ENCODE data around the gene CCDC102A. TPM values are rescaled to one million over a fixed set of nuclear protein-coding genes. Genes with fewer than 3 reads are reported as not detected.

CCDC102A gene
- total and polyA plus RNA-seq, 2 of the 13 experiments (the other 11 are each of a cell fraction or from before 2014, with no cell fraction given): 2.1 to 2.8 TPM

- TF ChIP-seq, protein P1, sequence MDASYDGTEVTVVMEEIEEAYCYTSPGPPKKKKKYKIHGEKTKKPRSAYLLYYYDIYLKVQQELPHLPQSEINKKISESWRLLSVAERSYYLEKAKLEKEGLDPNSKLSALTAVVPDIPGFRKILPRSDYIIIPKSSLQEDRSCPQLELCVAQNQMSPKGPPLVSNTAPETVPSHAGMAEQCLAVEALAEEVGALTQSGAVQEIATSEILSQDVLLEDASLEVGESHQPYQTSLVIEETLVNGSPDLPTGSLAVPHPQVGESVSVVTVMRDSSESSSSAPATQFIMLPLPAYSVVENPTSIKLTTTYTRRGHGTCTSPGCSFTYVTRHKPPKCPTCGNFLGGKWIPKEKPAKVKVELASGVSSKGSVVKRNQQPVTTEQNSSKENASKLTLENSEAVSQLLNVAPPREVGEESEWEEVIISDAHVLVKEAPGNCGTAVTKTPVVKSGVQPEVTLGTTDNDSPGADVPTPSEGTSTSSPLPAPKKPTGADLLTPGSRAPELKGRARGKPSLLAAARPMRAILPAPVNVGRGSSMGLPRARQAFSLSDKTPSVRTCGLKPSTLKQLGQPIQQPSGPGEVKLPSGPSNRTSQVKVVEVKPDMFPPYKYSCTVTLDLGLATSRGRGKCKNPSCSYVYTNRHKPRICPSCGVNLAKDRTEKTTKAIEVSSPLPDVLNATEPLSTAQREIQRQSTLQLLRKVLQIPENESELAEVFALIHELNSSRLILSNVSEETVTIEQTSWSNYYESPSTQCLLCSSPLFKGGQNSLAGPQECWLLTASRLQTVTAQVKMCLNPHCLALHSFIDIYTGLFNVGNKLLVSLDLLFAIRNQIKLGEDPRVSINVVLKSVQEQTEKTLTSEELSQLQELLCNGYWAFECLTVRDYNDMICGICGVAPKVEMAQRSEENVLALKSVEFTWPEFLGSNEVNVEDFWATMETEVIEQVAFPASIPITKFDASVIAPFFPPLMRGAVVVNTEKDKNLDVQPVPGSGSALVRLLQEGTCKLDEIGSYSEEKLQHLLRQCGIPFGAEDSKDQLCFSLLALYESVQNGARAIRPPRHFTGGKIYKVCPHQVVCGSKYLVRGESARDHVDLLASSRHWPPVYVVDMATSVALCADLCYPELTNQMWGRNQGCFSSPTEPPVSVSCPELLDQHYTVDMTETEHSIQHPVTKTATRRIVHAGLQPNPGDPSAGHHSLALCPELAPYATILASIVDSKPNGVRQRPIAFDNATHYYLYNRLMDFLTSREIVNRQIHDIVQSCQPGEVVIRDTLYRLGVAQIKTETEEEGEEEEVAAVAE (CRISPR knock-in tag; IDR thresholded peaks at IDR 0.05; ENCODE audit: borderline replicate concordance): no peak
- TF ChIP-seq ZBTB38 (CRISPR knock-in tag; IDR thresholded peaks at IDR 0.05): peak; percentile 98
- 0 out of 2 replicates have a peak, but pooled peaks have one; percentile 17 for TF ChIP-seq YEATS2 (CRISPR knock-in tag; IDR thresholded peaks at IDR 0.05; ENCODE audit: borderline replicate concordance)
- TF ChIP-seq ZSCAN9 (CRISPR knock-in tag; IDR thresholded peaks at IDR 0.05; ENCODE audit: borderline replicate concordance): no peak
- no peak; the same call in 1 of the 2 replicates for TF ChIP-seq DMAP1 (CRISPR knock-in tag; IDR thresholded peaks at IDR 0.05)
- no peak for TF ChIP-seq ELF1 (CRISPR knock-in tag; IDR thresholded peaks at IDR 0.05)
- 0 out of 2 replicates have a peak, but pooled peaks have one; percentile 44 for TF ChIP-seq ZNF572 (CRISPR knock-in tag; IDR thresholded peaks at IDR 0.05)
- TF ChIP-seq, protein P2, sequence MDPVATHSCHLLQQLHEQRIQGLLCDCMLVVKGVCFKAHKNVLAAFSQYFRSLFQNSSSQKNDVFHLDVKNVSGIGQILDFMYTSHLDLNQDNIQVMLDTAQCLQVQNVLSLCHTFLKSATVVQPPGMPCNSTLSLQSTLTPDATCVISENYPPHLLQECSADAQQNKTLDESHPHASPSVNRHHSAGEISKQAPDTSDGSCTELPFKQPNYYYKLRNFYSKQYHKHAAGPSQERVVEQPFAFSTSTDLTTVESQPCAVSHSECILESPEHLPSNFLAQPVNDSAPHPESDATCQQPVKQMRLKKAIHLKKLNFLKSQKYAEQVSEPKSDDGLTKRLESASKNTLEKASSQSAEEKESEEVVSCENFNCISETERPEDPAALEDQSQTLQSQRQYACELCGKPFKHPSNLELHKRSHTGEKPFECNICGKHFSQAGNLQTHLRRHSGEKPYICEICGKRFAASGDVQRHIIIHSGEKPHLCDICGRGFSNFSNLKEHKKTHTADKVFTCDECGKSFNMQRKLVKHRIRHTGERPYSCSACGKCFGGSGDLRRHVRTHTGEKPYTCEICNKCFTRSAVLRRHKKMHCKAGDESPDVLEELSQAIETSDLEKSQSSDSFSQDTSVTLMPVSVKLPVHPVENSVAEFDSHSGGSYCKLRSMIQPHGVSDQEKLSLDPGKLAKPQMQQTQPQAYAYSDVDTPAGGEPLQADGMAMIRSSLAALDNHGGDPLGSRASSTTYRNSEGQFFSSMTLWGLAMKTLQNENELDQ (CRISPR knock-in tag; IDR thresholded peaks at IDR 0.05; ENCODE audit: borderline replicate concordance): no peak
- TF ChIP-seq RFX3 (CRISPR knock-in tag; IDR thresholded peaks at IDR 0.05): no peak
- no peak for TF ChIP-seq TRIM24 (CRISPR knock-in tag; IDR thresholded peaks at IDR 0.05)
- no peak for TF ChIP-seq ZSCAN30 (CRISPR knock-in tag; IDR thresholded peaks at IDR 0.05)
- TF ChIP-seq, protein P3, sequence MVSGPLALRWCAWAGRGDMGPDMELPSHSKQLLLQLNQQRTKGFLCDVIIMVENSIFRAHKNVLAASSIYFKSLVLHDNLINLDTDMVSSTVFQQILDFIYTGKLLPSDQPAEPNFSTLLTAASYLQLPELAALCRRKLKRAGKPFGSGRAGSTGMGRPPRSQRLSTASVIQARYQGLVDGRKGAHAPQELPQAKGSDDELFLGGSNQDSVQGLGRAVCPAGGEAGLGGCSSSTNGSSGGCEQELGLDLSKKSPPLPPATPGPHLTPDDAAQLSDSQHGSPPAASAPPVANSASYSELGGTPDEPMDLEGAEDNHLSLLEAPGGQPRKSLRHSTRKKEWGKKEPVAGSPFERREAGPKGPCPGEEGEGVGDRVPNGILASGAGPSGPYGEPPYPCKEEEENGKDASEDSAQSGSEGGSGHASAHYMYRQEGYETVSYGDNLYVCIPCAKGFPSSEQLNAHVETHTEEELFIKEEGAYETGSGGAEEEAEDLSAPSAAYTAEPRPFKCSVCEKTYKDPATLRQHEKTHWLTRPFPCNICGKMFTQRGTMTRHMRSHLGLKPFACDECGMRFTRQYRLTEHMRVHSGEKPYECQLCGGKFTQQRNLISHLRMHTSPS (CRISPR knock-in tag; IDR thresholded peaks at IDR 0.05; ENCODE audit: low read depth): no peak
- TF ChIP-seq TMF1 (CRISPR knock-in tag; IDR thresholded peaks at IDR 0.05; ENCODE audit: low read depth): no peak
- TF ChIP-seq, protein P4, sequence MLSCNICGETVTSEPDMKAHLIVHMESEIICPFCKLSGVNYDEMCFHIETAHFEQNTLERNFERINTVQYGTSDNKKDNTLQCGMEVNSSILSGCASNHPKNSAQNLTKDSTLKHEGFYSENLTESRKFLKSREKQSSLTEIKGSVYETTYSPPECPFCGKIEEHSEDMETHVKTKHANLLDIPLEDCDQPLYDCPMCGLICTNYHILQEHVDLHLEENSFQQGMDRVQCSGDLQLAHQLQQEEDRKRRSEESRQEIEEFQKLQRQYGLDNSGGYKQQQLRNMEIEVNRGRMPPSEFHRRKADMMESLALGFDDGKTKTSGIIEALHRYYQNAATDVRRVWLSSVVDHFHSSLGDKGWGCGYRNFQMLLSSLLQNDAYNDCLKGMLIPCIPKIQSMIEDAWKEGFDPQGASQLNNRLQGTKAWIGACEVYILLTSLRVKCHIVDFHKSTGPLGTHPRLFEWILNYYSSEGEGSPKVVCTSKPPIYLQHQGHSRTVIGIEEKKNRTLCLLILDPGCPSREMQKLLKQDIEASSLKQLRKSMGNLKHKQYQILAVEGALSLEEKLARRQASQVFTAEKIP (CRISPR knock-in tag; IDR thresholded peaks at IDR 0.05; ENCODE audit: borderline replicate concordance): no peak
- TF ChIP-seq, protein P5, sequence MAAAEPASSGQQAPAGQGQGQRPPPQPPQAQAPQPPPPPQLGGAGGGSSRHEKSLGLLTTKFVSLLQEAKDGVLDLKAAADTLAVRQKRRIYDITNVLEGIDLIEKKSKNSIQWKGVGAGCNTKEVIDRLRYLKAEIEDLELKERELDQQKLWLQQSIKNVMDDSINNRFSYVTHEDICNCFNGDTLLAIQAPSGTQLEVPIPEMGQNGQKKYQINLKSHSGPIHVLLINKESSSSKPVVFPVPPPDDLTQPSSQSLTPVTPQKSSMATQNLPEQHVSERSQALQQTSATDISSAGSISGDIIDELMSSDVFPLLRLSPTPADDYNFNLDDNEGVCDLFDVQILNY (CRISPR knock-in tag; conservative IDR thresholded peaks at IDR 0.05): no peak
- TF ChIP-seq NR2C2 (CRISPR knock-in tag; IDR thresholded peaks at IDR 0.05; ENCODE audit: borderline replicate concordance): no peak
- TF ChIP-seq ZSCAN21 (CRISPR knock-in tag; IDR thresholded peaks at IDR 0.05; ENCODE audit: borderline replicate concordance): no peak; the same call in 1 of the 2 replicates
- TF ChIP-seq HMG20B (CRISPR knock-in tag; conservative IDR thresholded peaks at IDR 0.05): no peak
Observed at GRCh38 chr16:57483725-57484514, 52.5 kb downstream of the CCDC102A start (continued).

Measured in HepG2 (cell line).